Endodermal cell (in vitro differentiated cells): Measurements from ENCODE around the gene FHOD1. TPM values are rescaled to one million over a fixed set of nuclear protein-coding genes. Genes with fewer than 3 reads are reported as not detected.
A peak's percentile ranks its signal among the peaks of the same experiment; 100 is the strongest.

ENCODE experiments used
- DNase-seq: peaks from one replicate; pipeline ENCODE4 v3.0.0-alpha.2; 2017
- H3K27ac ChIP-seq: 2 replicates; pipeline ENCODE4 v1.5.1; 2013; ENCODE audit warnings: mild to moderate bottlenecking, low read depth, low read length, moderate library complexity
- H3K27me3 ChIP-seq: 2 replicates; pipeline ENCODE4 v1.6.1; 2013; ENCODE audit warnings: mild to moderate bottlenecking, low read length, moderate library complexity; ENCODE audit not compliant: insufficient read depth, control insufficient read depth, poor library complexity, severe bottlenecking
- H3K36me3 ChIP-seq: 2 replicates; pipeline ENCODE4 v1.7.0; 2013; ENCODE audit warnings: mild to moderate bottlenecking, low read length, moderate library complexity; ENCODE audit not compliant: control insufficient read depth, insufficient read depth
- H3K4me1 ChIP-seq: one replicate; pipeline ENCODE4 v1.7.0; 2013; ENCODE audit warnings: low read length; ENCODE audit not compliant: control insufficient read depth, insufficient read depth
- H3K4me3 ChIP-seq: 2 replicates; pipeline ENCODE4 v1.5.1; 2013; ENCODE audit warnings: mild to moderate bottlenecking, low read length, moderate library complexity
- H3K9ac ChIP-seq: 2 replicates; pipeline ENCODE4 v1.6.1; 2013; ENCODE audit warnings: mild to moderate bottlenecking, low read length, moderate library complexity; ENCODE audit not compliant: poor library complexity, severe bottlenecking; ENCODE audit errors: extremely low read depth
- H3K9me3 ChIP-seq: 2 replicates; pipeline ENCODE4 v1.6.1; 2013; ENCODE audit warnings: mild to moderate bottlenecking, low read length, moderate library complexity; ENCODE audit not compliant: control insufficient read depth
- H3K27ac Mint-ChIP-seq: 2 replicates; pipeline ENCODE4 v1.8.0; 2020; ENCODE audit warnings: mixed read lengths
- H3K27me3 Mint-ChIP-seq: 2 replicates; pipeline ENCODE4 v1.8.0; 2021; ENCODE audit warnings: mild to moderate bottlenecking, mixed read lengths; ENCODE audit not compliant: insufficient read depth
- H3K36me3 Mint-ChIP-seq: 2 replicates; pipeline ENCODE4 v1.8.0; 2020; ENCODE audit warnings: low read depth, mixed read lengths
- H3K4me1 Mint-ChIP-seq: 2 replicates; pipeline ENCODE4 v1.8.0; 2020; ENCODE audit warnings: mixed read lengths
- H3K4me3 Mint-ChIP-seq: 2 replicates; pipeline ENCODE4 v1.8.0; 2020; ENCODE audit warnings: mild to moderate bottlenecking, moderate library complexity, mixed read lengths
- H3K9me3 Mint-ChIP-seq: 2 replicates; pipeline ENCODE4 v1.8.0; 2020; ENCODE audit warnings: mild to moderate bottlenecking, mixed read lengths
- WGBS, 2 experiments: methylation state at CpG; one replicate each; pipeline versions ENCODE4 v1.1.5 to v1.1.7; 2013; ENCODE audit warnings: missing lambda C conversion rate in 2 of 2, mixed read lengths in 1 of 2; ENCODE audit not compliant: insufficient coverage in 1 of 2, insufficient read length in 1 of 2; 5-methylcytosine and 5-hydroxymethylcytosine counted together
- total RNA-seq, 2 donors: library from RNA; stranded (reverse); fragmentation: NEBNext Ultra II Directional in 1 of 2; extraction: Animal tissue kit (Norgen Biotek cat#: 25700) in 1 of 2; gene quantifications; 2 replicates in 1 of 2; 3 replicates in 1 of 2; pipeline ENCODE4 v1.2.1, GENCODE V29; 2021
- TF ChIP-seq, protein P1 (sequence below): fragments of 200-600 bp; sonication (generic); conservative IDR thresholded peaks from 2 replicates; pipeline ENCODE4 v1.5.0; 2021; ENCODE audit warnings: antibody characterized with exemption, mild to moderate bottlenecking

FHOD1 gene
- total RNA-seq, 2 donors from 2014 or later, result 51.7 to 71.9 TPM

DNA sequence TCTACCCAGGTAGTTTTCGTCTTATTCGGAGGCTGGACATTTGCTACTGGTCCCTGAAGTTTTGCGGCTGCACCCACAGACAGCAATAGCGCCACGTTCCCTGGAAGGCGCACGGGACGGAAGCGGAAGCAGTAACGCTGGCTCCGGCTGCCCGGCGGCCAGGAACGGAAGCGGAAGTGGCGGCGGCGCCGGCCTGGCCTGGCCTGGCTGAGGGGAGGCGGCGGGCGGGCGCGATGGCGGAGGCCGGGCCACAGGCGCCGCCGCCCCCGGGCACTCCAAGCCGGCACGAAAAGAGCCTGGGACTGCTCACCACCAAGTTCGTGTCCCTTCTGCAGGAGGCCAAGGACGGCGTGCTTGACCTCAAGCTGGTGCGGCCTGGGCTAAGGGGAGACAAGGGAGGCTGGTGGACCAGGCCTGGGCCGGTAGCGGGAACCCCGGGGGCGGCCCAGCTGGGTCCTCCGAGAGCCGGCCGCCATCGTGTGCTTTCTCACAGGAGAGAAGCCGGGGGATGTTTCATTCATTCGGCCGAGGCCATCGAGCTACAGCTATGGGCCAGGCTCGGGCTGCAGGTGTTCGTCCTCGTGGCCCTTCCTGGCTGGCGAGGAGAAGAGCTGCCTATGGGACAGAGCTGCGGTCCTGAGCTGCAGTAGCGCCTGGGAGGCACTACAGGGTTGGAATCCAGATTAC is 55.1 kb downstream of the FHOD1 start, which contains the start of gene E2F4:
E2F4 (plus strand) TSS at position 161 of the 687 bp plus-strand sequence; CDS start at position 234, 73 bp downstream.
- H3K27ac ChIP-seq, result no peak within 1 kb of the TSS
- peak within 1 kb of the TSS; percentile 85 for H3K27ac Mint-ChIP-seq
- WGBS, 2 experiments, result 0% methylated on average over 18 to 54 of the region's 54 CpGs

DNA sequence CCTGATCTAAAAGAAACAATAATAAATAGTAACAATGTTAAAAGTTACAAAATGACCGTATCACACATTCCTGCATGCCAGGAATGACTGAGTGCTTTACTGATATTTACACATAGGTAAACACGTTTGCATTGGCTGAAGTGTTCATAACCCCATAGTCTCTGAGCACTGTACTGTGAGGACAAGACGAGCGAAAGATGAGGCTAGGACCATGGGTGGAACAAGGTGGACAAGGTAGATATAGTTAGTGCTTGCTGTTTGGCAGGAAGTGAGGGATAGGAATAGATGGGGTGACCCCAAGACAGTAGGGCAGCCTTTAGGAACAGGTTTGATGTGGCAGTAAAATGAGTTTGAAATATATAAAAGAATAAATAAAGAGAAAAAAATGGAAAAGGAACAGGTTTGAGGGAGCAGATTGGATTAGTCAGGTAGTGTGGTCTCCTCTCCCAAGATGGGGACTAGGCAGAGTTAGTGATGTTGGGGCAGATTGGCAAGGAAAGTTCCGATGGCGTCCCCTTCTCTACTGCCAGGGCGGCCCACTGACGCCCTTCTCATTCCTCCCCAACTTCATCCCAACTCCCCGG is 55.8 kb downstream of the FHOD1 start:
- H3K4me1 Mint-ChIP-seq, result peaks cover 11% of the 10 kb centered on the region
- H3K27me3 ChIP-seq, result no peaks in the 10 kb centered on the region

More for the DNA sequence above, 55.1 kb downstream of the FHOD1 start, which contains the start of gene E2F4:
- Mint-ChIP-seq H3K4me1 (peaks cover 5% of the 10 kb centered on the region), H3K27me3 (no peaks in the 10 kb centered on the region), H3K4me3 (peak within 1 kb of the TSS; percentile 80), H3K9me3 (no peaks in the 10 kb centered on the region), H3K36me3 (peaks cover 41% of the 10 kb centered on the region)
- Histone ChIP-seq H3K4me3 (peak within 1 kb of the TSS; percentile 99), H3K27me3 (no peaks in the 10 kb centered on the region), H3K9ac (peak within 1 kb of the TSS; percentile 72), H3K9me3 (no peaks in the 10 kb centered on the region), H3K36me3 (peaks cover 41% of the 10 kb centered on the region), H3K4me1 (peaks cover 7% of the 10 kb centered on the region)
- TF ChIP-seq, protein P1, sequence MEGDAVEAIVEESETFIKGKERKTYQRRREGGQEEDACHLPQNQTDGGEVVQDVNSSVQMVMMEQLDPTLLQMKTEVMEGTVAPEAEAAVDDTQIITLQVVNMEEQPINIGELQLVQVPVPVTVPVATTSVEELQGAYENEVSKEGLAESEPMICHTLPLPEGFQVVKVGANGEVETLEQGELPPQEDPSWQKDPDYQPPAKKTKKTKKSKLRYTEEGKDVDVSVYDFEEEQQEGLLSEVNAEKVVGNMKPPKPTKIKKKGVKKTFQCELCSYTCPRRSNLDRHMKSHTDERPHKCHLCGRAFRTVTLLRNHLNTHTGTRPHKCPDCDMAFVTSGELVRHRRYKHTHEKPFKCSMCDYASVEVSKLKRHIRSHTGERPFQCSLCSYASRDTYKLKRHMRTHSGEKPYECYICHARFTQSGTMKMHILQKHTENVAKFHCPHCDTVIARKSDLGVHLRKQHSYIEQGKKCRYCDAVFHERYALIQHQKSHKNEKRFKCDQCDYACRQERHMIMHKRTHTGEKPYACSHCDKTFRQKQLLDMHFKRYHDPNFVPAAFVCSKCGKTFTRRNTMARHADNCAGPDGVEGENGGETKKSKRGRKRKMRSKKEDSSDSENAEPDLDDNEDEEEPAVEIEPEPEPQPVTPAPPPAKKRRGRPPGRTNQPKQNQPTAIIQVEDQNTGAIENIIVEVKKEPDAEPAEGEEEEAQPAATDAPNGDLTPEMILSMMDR, result no peak
- peak; percentile 96 for DNase-seq

More for the DNA sequence above, 55.8 kb downstream of the FHOD1 start:
- H3K9ac ChIP-seq, result no peak overlapping the region
- peaks cover 35% of the 10 kb centered on the region for H3K36me3 ChIP-seq
- H3K4me1 ChIP-seq, result peaks cover 9% of the 10 kb centered on the region
- H3K36me3 Mint-ChIP-seq, result peaks cover 35% of the 10 kb centered on the region
- no peaks in the 10 kb centered on the region for H3K9me3 ChIP-seq
- WGBS, 2 experiments, result 42 to 43% methylated on average over 9 of the region's 9 CpGs
- no peak overlapping the region for H3K27ac Mint-ChIP-seq
- H3K4me3 Mint-ChIP-seq, result peak overlapping the region; percentile 80
- peaks cover 2% of the 10 kb centered on the region for H3K27me3 Mint-ChIP-seq
- H3K27ac ChIP-seq, result no peak overlapping the region
- peak overlapping the region; percentile 99 for H3K4me3 ChIP-seq
- no peak for DNase-seq
- no peaks in the 10 kb centered on the region for H3K9me3 Mint-ChIP-seq
- TF ChIP-seq, protein P1, result no peak
